ENCODE results near the gene ZNF273. TPM values are rescaled to one million over a fixed set of nuclear protein-coding genes. Genes with fewer than 3 reads are reported as not detected.

ZNF273 gene
- total and polyA plus RNA-seq, 10 of the 15 experiments (the other 5 are each of a cell fraction or from before 2014, with no cell fraction given) = 4.8 to 12.3 (median 7.8) TPM

- TF ChIP-seq CTCF (IDR thresholded peaks at IDR 0.05 in 2 of 3, conservative IDR thresholded peaks at IDR 0.05 in 1 of 3; ENCODE audit: control insufficient read depth in 2 of 3, extremely low read depth in 1 of 3, insufficient read depth in 1 of 3, low read depth in 3 of 3, low read length in 3 of 3) (no peak), JUNB (IDR thresholded peaks at IDR 0.05) (no peak), CBFB (IDR thresholded peaks at IDR 0.05; ENCODE audit: low read depth) (no peak), ZBED1 (IDR thresholded peaks at IDR 0.05; ENCODE audit: borderline replicate concordance) (no peak), ZNF687 (IDR thresholded peaks at IDR 0.05) (no peak), SPI1 (IDR thresholded peaks at IDR 0.05; ENCODE audit: borderline replicate concordance, insufficient read depth, low read depth, low read length) (no peak), MLLT1 (IDR thresholded peaks at IDR 0.05) (no peak), EED (IDR thresholded peaks at IDR 0.05; ENCODE audit: low read depth) (no peak), CHD2 (IDR thresholded peaks at IDR 0.05; ENCODE audit: borderline replicate concordance, low read depth, low read length) (no peak)
Observed at GRCh38 chr7:64871761-64872160, 31.3 kb upstream of the ZNF273 start (continued).
